PC-9 (cell line): Measurements from ENCODE around the gene ZFHX2. TPM values are rescaled to one million over a fixed set of nuclear protein-coding genes. Genes with fewer than 3 reads are reported as not detected.
A peak's percentile ranks its signal among the peaks of the same experiment; 100 is the strongest.

Source experiments
- BruUV-seq: library from RNA; stranded (reverse); fragments of 400-500 nt; replicated peaks from 2 replicates; lab custom pipeline; 2021; lab: Mats Ljungman, UMichigan
- CTCF ChIA-PET: fragments of 300-600 bp; sonication (Branson Sonifier 250); formaldehyde crosslinking; loops from one replicate; lab custom pipeline; 2022; ENCODE audit warnings: antibody characterized with exemption; lab: Charles Lee
- POLR2A ChIA-PET: fragments of 300-600 bp; sonication (Branson Sonifier 250); formaldehyde crosslinking; loops from one replicate; lab custom pipeline; 2022; ENCODE audit warnings: antibody characterized with exemption; ENCODE audit not compliant: unreplicated experiment; lab: Charles Lee
- DNase-seq, 2 experiments: peaks; one replicate each; pipeline versions ENCODE4 v3.0.0 to v3.0.0-alpha.2; 2015 to 2022; ENCODE audit warnings: mixed read lengths in 1 of 2
- H2AFZ ChIP-seq: fragments of 200-600 bp; sonication (generic); 2 replicates; pipeline ENCODE4 v1.8.1; 2017; ENCODE audit warnings: antibody characterized with exemption
- H3F3A ChIP-seq: fragments of 200-600 bp; sonication (generic); 2 replicates; pipeline ENCODE4 v1.8.1; 2017; ENCODE audit warnings: antibody characterized with exemption, mild to moderate bottlenecking, low read depth; ENCODE audit not compliant: insufficient read depth
- H3K27ac ChIP-seq: fragments of 200-600 bp; sonication (generic); 2 replicates; pipeline ENCODE4 v1.6.1; 2016; ENCODE audit warnings: mixed run types
- H3K27me3 ChIP-seq: fragments of 200-600 bp; sonication (generic); 2 replicates; pipeline ENCODE4 v1.6.1; 2016; ENCODE audit warnings: low read depth, mixed run types; ENCODE audit not compliant: insufficient read depth
- H3K36me3 ChIP-seq: fragments of 200-600 bp; sonication (generic); 2 replicates; pipeline ENCODE4 v1.6.1; 2016; ENCODE audit warnings: low read depth, mixed run types
- H3K4me1 ChIP-seq: fragments of 200-600 bp; sonication (generic); replicated peaks from 2 replicates; pipeline ENCODE4 v1.6.1; 2016; ENCODE audit warnings: mixed run types; ENCODE audit not compliant: insufficient read depth
- H3K4me2 ChIP-seq: fragments of 200-600 bp; sonication (generic); 2 replicates; pipeline ENCODE4 v1.6.1; 2017; ENCODE audit warnings: mixed run types
- H3K4me3 ChIP-seq: fragments of 200-600 bp; sonication (generic); 2 replicates; pipeline ENCODE4 v1.6.1; 2016; ENCODE audit warnings: mixed run types
- H3K79me2 ChIP-seq: fragments of 200-600 bp; sonication (generic); 2 replicates; pipeline ENCODE4 v1.6.1; 2017; ENCODE audit warnings: low read depth, mixed run types
- H3K9me2 ChIP-seq: fragments of 200-600 bp; sonication (generic); 2 replicates; pipeline ENCODE4 v1.8.1; 2017; ENCODE audit warnings: mild to moderate bottlenecking; ENCODE audit not compliant: insufficient read depth
- H3K9me3 ChIP-seq: fragments of 200-600 bp; sonication (generic); 2 replicates; pipeline ENCODE4 v1.8.1; 2016; ENCODE audit warnings: low read depth; ENCODE audit not compliant: insufficient read depth
- H4K20me1 ChIP-seq: fragments of 200-600 bp; sonication (generic); 2 replicates; pipeline ENCODE4 v1.8.1; 2017; ENCODE audit not compliant: insufficient read depth
- CTCF ChIP-seq: fragments of 200-600 bp; sonication (generic); conservative IDR thresholded peaks from 2 replicates; pipeline ENCODE4 v1.6.1; 2017; ENCODE audit warnings: mixed run types, antibody characterized with exemption, mild to moderate bottlenecking, moderate library complexity
- EZH2 ChIP-seq: fragments of 200-600 bp; sonication (generic); IDR thresholded peaks from 2 replicates; pipeline ENCODE4 v1.8.0; 2017; ENCODE audit warnings: antibody characterized with exemption, low read depth
- intact Hi-C: fragments of 100-400 bp; cut with micrococcal nuclease; formaldehyde crosslinking; loops from one replicate; pipeline ENCODE4 v1.10.0; 2022; ENCODE audit not compliant: unreplicated experiment
- total RNA-seq: library from RNA; stranded (reverse); gene quantifications from 2 replicates; pipeline ENCODE4 v1.2.3, GENCODE V29; 2021

Gene ZFHX2
- total RNA-seq, 1 experiment from 2014 or later, result 5.3 TPM

- peaks cover 9% of the 10 kb centered on the region for H3F3A ChIP-seq
- H3K36me3 ChIP-seq, result no peaks in the 10 kb centered on the region
- BruUV-seq, result no TSS peak
- ChIA-PET POLR2A (interaction anchor here (0.6 kb wide), 3 partner anchors 15 to 563 kb away, joined by 3 to 9 read pairs (median 4); no protein-coding TSS in a partner anchor), CTCF (interaction anchor here (0.5 to 1.1 kb wide), 3 partner anchors 79 to 445 kb away, joined by 3 to 9 read pairs (median 3); no protein-coding TSS in a partner anchor)
- no peak overlapping the region for H3K27ac ChIP-seq
- peak overlapping the region; percentile 91 for H3K4me2 ChIP-seq
- H3K9me2 ChIP-seq, result no peaks in the 10 kb centered on the region
- TF ChIP-seq CTCF (no peak), EZH2 (no peak)
- DNase-seq, result no peak
- no peak overlapping the region for H3K4me3 ChIP-seq
- no peaks in the 10 kb centered on the region for H3K9me3 ChIP-seq
- H3K27me3 ChIP-seq, result no peaks in the 10 kb centered on the region
- H3K79me2 ChIP-seq, result no peaks in the 10 kb centered on the region
- no peaks in the 10 kb centered on the region; the same call in 1 of the 2 replicates for H4K20me1 ChIP-seq
- intact Hi-C loops, result loop anchor here (5.0 kb wide), 1 partner anchor 231 kb away; no protein-coding TSS in a partner anchor
- no peak overlapping the region for H2AFZ ChIP-seq
- no peaks in the 10 kb centered on the region; the same call in 1 of the 2 replicates for H3K4me1 ChIP-seq
These were observed 6.4 kb upstream of the ZFHX2 start for GRCh38 chr14:23557946-23558345.

GRCh38 chr14:23557521-23557920, 6.0 kb upstream of the ZFHX2 start:
- intact Hi-C loops, result loop anchor here (5.0 kb wide), 1 partner anchor 230 kb away; no protein-coding TSS in a partner anchor
- Histone ChIP-seq H3F3A (peaks cover 9% of the 10 kb centered on the region), H3K79me2 (no peaks in the 10 kb centered on the region), H3K9me2 (no peaks in the 10 kb centered on the region), H2AFZ (no peak overlapping the region), H3K27me3 (no peaks in the 10 kb centered on the region), H4K20me1 (no peaks in the 10 kb centered on the region; the same call in 1 of the 2 replicates), H3K36me3 (no peaks in the 10 kb centered on the region), H3K4me2 (peak overlapping the region; percentile 91), H3K4me3 (peak overlapping the region; percentile 81; the same call in 1 of the 2 replicates), H3K27ac (no peak overlapping the region), H3K9me3 (no peaks in the 10 kb centered on the region), H3K4me1 (no peaks in the 10 kb centered on the region; the same call in 1 of the 2 replicates)
- ChIA-PET CTCF (interaction anchor here (1.1 kb wide), 1 partner anchor 437 kb away, joined by 3 read pairs; no protein-coding TSS in a partner anchor), POLR2A (interaction anchor here (0.6 kb wide), 2 partner anchors 16 to 231 kb away, joined by 3 to 9 read pairs; no protein-coding TSS in a partner anchor)
- TF ChIP-seq EZH2 (no peak), CTCF (no peak)
- no TSS peak for BruUV-seq
- no peak for DNase-seq

GRCh38 chr14:23556700-23557440, 5.3 kb upstream of the ZFHX2 start:
- H3K27me3 ChIP-seq, result no peaks in the 10 kb centered on the region
- no peak overlapping the region for H3K27ac ChIP-seq
- no peaks in the 10 kb centered on the region for H3K36me3 ChIP-seq
- H3K79me2 ChIP-seq, result no peaks in the 10 kb centered on the region
- H3K4me1 ChIP-seq, result no peaks in the 10 kb centered on the region; the same call in 1 of the 2 replicates
- intact Hi-C loops, result loop anchor here (5.0 kb wide), 1 partner anchor 230 kb away; no protein-coding TSS in a partner anchor
- H3K9me2 ChIP-seq, result no peaks in the 10 kb centered on the region
- H3K4me2 ChIP-seq, result peak overlapping the region; percentile 91
- ChIA-PET CTCF (interaction anchor here (0.6 kb wide), 1 partner anchor 10 kb away, joined by 16 read pairs; no protein-coding TSS in a partner anchor), POLR2A (interaction anchor here (0.6 kb wide), 1 partner anchor 78 kb away, joined by 4 read pairs; no protein-coding TSS in a partner anchor)
- peak overlapping the region; percentile 84 for H2AFZ ChIP-seq
- H4K20me1 ChIP-seq, result no peaks in the 10 kb centered on the region; the same call in 1 of the 2 replicates
- peak in 1 of 2 experiments; percentile 17 for DNase-seq
- BruUV-seq, result TSS peak; percentile 60
- TF ChIP-seq CTCF (no peak), EZH2 (no peak)
- H3K4me3 ChIP-seq, result peak overlapping the region; percentile 81
- H3K9me3 ChIP-seq, result no peaks in the 10 kb centered on the region
- H3F3A ChIP-seq, result peaks cover 9% of the 10 kb centered on the region
